ENCODE results near the gene NAA40. TPM values are rescaled to one million over a fixed set of nuclear protein-coding genes. Genes with fewer than 3 reads are reported as not detected.
A peak's percentile ranks its signal among the peaks of the same experiment; 100 is the strongest.

Gene NAA40
- total and polyA plus RNA-seq, 12 donors = 13.0 to 38.8 (median 19.7) TPM

- H3K9me3 ChIP-seq = no peaks in the 10 kb centered on the region
- peaks cover 35 to 51% (median 46%) of the 10 kb centered on the region in 9 donors for H3K4me1 ChIP-seq
- peak overlapping the region in 2 of 10 donors; percentile 17 to 47 for H3K4me3 ChIP-seq
- H3K36me3 ChIP-seq = no peaks in the 10 kb centered on the region
- peak in 1 of 2 donors; percentile 42 for DNase-seq
- 23 to 41% methylated on average over 14 of the region's 14 CpGs for WGBS, 2 donors
- no peak for ATAC-seq
- TF ChIP-seq CTCF (IDR thresholded peaks at IDR 0.05) = peak in 8 of 9 donors; percentile 7 to 65 (median 56)
- intact Hi-C loops (cut with DNase I) = loop anchor here in 2 of 10 donors (2.0 to 5.0 kb wide), 2 partner anchors 18 to 84 kb away; partner anchors contain the start of genes MARK2 (in 1 of the 2) and NAA40 (in 1 of the 2)
- peaks cover 0 to 36% (median 0%) of the 10 kb centered on the region in 7 donors for H3K27me3 ChIP-seq
- peak overlapping the region in 9 of 10 donors; percentile 69 to 97 (median 94) for H3K27ac ChIP-seq
These were observed 17.8 kb upstream of the NAA40 start for GRCh38 chr11:63920939-63921417.

GRCh38 chr11:63922673-63923192, 16.1 kb upstream of the NAA40 start:
- Histone ChIP-seq H3K27ac (no peak overlapping the region), H3K9me3 (no peaks in the 10 kb centered on the region), H3K4me1 (peaks cover 26 to 36% (median 32%) of the 10 kb centered on the region in 9 donors), H3K36me3 (no peaks in the 10 kb centered on the region), H3K27me3 (peaks cover 0 to 21% (median 0%) of the 10 kb centered on the region in 7 donors), H3K4me3 (no peak overlapping the region)
- intact Hi-C loops (cut with DNase I) = loop anchor here in 1 of 10 donors (5.0 kb wide), 1 partner anchor 85 kb away; the partner anchor contains the start of gene MARK2
- no peak for TF ChIP-seq CTCF (IDR thresholded peaks at IDR 0.05)
- 83 to 85% methylated on average over 2 of the region's 2 CpGs for WGBS, 2 donors
- ATAC-seq (no peak), DNase-seq (no peak)

DNA sequence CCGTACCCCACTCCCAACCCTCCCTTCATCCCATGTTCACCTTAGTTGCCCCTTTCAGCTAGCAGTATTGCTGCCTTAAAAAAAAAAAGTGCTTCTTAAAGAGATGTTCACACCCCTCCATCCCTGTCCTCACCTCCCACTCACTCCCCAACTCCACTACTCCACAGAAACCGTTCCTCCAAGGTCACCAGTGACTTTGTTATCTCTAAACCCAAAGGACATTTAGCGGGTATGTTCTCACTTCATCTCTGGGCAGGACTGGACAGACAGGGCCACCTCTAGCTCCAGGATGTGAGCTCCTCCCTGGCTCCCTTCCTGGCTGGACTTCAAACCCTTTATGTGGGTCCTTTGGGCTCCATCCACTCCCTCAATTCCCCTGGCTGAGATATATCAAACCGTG, 15.5 kb upstream of the NAA40 start:
- Histone ChIP-seq H3K27ac (no peak overlapping the region), H3K27me3 (peaks cover 0 to 15% (median 0%) of the 10 kb centered on the region in 7 donors), H3K4me1 (peaks cover 20 to 30% (median 27%) of the 10 kb centered on the region in 9 donors), H3K4me3 (no peak overlapping the region), H3K36me3 (no peaks in the 10 kb centered on the region), H3K9me3 (no peaks in the 10 kb centered on the region)
- no peak for TF ChIP-seq CTCF (IDR thresholded peaks at IDR 0.05)
- WGBS, 2 donors = 27 to 35% methylated on average over 4 of the region's 4 CpGs
- intact Hi-C loops (cut with DNase I) = loop anchor here in 1 of 10 donors (5.0 kb wide), 1 partner anchor 86 kb away; the partner anchor contains the start of gene MARK2
- ATAC-seq (no peak), DNase-seq (no peak)

- no peak for TF ChIP-seq CTCF (IDR thresholded peaks at IDR 0.05)
- H3K36me3 ChIP-seq = no peaks in the 10 kb centered on the region
- H3K4me3 ChIP-seq = no peak overlapping the region
- H3K9me3 ChIP-seq = no peaks in the 10 kb centered on the region
- ATAC-seq = no peak
- H3K27ac ChIP-seq = no peak overlapping the region
- DNase-seq = no peak
- intact Hi-C loops (cut with DNase I) = no loop called here
- peaks cover 0 to 5% (median 0%) of the 10 kb centered on the region in 9 donors for H3K4me1 ChIP-seq
- 85 to 93% methylated on average over 5 of the region's 5 CpGs for WGBS, 2 donors
- no peaks in the 10 kb centered on the region for H3K27me3 ChIP-seq
These were observed 9.2 kb upstream of the NAA40 start for GRCh38 chr11:63929616-63930015.
